T-helper 1 cell treated with Interleukin-12 subunit alpha and Interleukin-12 subunit beta and Interleukin-4 antibody, amounts not matched to agents 30 ng/mL and 1 ng/mL, for 36 hours (primary cell): Measurements from ENCODE around the gene GGCX. TPM values are rescaled to one million over a fixed set of nuclear protein-coding genes. Genes with fewer than 3 reads are reported as not detected.
"Not testable (repeated sequence)": the region's sequence is repeated elsewhere in the genome, so short reads cannot be mapped to it uniquely, and the experiment has no call there.

ENCODE experiments used
- intact Hi-C: fragments of 100-400 bp; cut with micrococcal nuclease; formaldehyde crosslinking; loops from one replicate; pipeline ENCODE4 v1.15.1; 2024
- total RNA-seq: library from RNA; stranded (reverse); gene quantifications from 2 replicates; pipeline ENCODE4 v1.2.3, GENCODE V29; 2022

The GGCX gene
- total RNA-seq, 1 donor from 2014 or later: 23.9 TPM

- intact Hi-C loops: loop anchor here (1.0 to 5.0 kb wide), 11 partner anchors 10 to 267 kb away; partner anchors contain the start of genes C2orf68, ELMOD3, GGCX and MAT2A
Measured at GRCh38 chr2:85595301-85596025, 34.2 kb upstream of the GGCX start, which contains the start of gene RNF181. Gene RNF181 (plus strand): TSS chr2:85595745. CDS start chr2:85595764, 19 bp downstream.

GRCh38 chr2:85594715-85595300, 33.5 kb upstream of the GGCX start:
- intact Hi-C loops: loop anchor here (1.0 to 5.0 kb wide), 11 partner anchors 10 to 267 kb away; partner anchors contain the start of genes C2orf68, ELMOD3, GGCX and MAT2A

- intact Hi-C loops: no loop called here
Measured at GRCh38 chr2:85593023-85593422, 31.7 kb upstream of the GGCX start.

GRCh38 chr2:85592299-85592698, 31.0 kb upstream of the GGCX start:
- intact Hi-C loops: not testable (repeated sequence)

- intact Hi-C loops: no loop called here
Measured at GRCh38 chr2:85591563-85591962, 30.3 kb upstream of the GGCX start.

GRCh38 chr2:85590950-85591349, 29.7 kb upstream of the GGCX start:
- intact Hi-C loops: no loop called here

- intact Hi-C loops: no loop called here
Measured at GRCh38 chr2:85589982-85590791, 28.9 kb upstream of the GGCX start.

- intact Hi-C loops: no loop called here
Measured at GRCh38 chr2:85589181-85589580, 27.9 kb upstream of the GGCX start.

- intact Hi-C loops: no loop called here
Measured at GRCh38 chr2:85588645-85589044, 27.4 kb upstream of the GGCX start.

- intact Hi-C loops: no loop called here
Measured at GRCh38 chr2:85588236-85588635, 26.9 kb upstream of the GGCX start.

- intact Hi-C loops: loop anchor here (1.0 kb wide), 2 partner anchors 8 to 10 kb away; partner anchors contain the start of genes RNF181 and VAMP8
Measured at GRCh38 chr2:85585781-85586105, 24.4 kb upstream of the GGCX start.

- intact Hi-C loops: loop anchor here (1.0 kb wide), 3 partner anchors 8 to 24 kb away; partner anchors contain the start of genes GGCX, RNF181 and VAMP8
Measured at GRCh38 chr2:85584857-85585780, 23.8 kb upstream of the GGCX start.

GRCh38 chr2:85584354-85584856, 23.1 kb upstream of the GGCX start, which contains the start of gene VAMP5:
Gene VAMP5 (plus strand): TSS chr2:85584431. CDS start chr2:85584491, 60 bp downstream.
- intact Hi-C loops: loop anchor here (1.0 kb wide), 1 partner anchor 23 kb away; the partner anchor contains the start of gene GGCX

- intact Hi-C loops: loop anchor here (1.0 kb wide), 1 partner anchor 23 kb away; the partner anchor contains the start of gene GGCX
Measured at GRCh38 chr2:85583667-85584353, 22.5 kb upstream of the GGCX start.

GRCh38 chr2:85582492-85582891, 21.2 kb upstream of the GGCX start:
- intact Hi-C loops: no loop called here

GRCh38 chr2:85580206-85580605, 18.9 kb upstream of the GGCX start:
- intact Hi-C loops: no loop called here

- intact Hi-C loops: no loop called here
Measured at GRCh38 chr2:85579266-85579935, 18.1 kb upstream of the GGCX start.

GRCh38 chr2:85578243-85579180, 17.2 kb upstream of the GGCX start:
- intact Hi-C loops: loop anchor here (1.0 kb wide), 2 partner anchors 17 to 38 kb away; partner anchors contain the start of gene RNF181
